Osteoblast (primary cell): ENCODE results near the gene ZMYM4. TPM values are rescaled to one million over a fixed set of nuclear protein-coding genes. Genes with fewer than 3 reads are reported as not detected.

ENCODE experiments used
- DNase-seq: peaks from one replicate; pipeline ENCODE4 v3.0.0; 2011; ENCODE audit warnings: low spot score, mixed read lengths; ENCODE audit not compliant: insufficient read length; ENCODE audit errors: missing footprints
- H2AFZ ChIP-seq: 2 replicates; pipeline ENCODE4 v1.6.0; 2011; ENCODE audit warnings: mild to moderate bottlenecking, low read length
- H3K27ac ChIP-seq: 2 replicates; pipeline ENCODE4 v1.5.1; 2011; ENCODE audit warnings: mild to moderate bottlenecking, low read depth, low read length, moderate library complexity
- H3K27me3 ChIP-seq: 2 replicates; pipeline ENCODE4 v1.6.0; 2012; ENCODE audit warnings: mild to moderate bottlenecking, control low read depth, inconsistent platforms, low read length, moderate library complexity; ENCODE audit not compliant: insufficient read depth
- H3K36me3 ChIP-seq: 2 replicates; pipeline ENCODE4 v1.5.1; 2011; ENCODE audit warnings: mild to moderate bottlenecking, low read length, control low read depth, moderate library complexity; ENCODE audit not compliant: insufficient read depth
- H3K4me1 ChIP-seq: 2 replicates; pipeline ENCODE4 v1.5.1; 2011; ENCODE audit warnings: mild to moderate bottlenecking, low read length, control low read depth, moderate library complexity; ENCODE audit not compliant: insufficient read depth
- H3K4me2 ChIP-seq: 2 replicates; pipeline ENCODE4 v1.6.0; 2011; ENCODE audit warnings: mild to moderate bottlenecking, low read length; ENCODE audit not compliant: insufficient read depth
- H3K4me3 ChIP-seq: fragments of 200-600 bp; sonication (generic); 3 replicates; pipeline ENCODE4 v1.5.1; 2012; ENCODE audit warnings: mild to moderate bottlenecking, low read length, inconsistent platforms; ENCODE audit not compliant: insufficient read depth
- H3K79me2 ChIP-seq: 2 replicates; pipeline ENCODE4 v1.6.0; 2012; ENCODE audit warnings: mild to moderate bottlenecking, low read length, control low read depth, inconsistent platforms; ENCODE audit not compliant: insufficient read depth
- H3K9me3 ChIP-seq: 2 replicates; pipeline ENCODE4 v1.5.1; 2011; ENCODE audit warnings: low read depth, low read length, control low read depth
- H4K20me1 ChIP-seq: 2 replicates; pipeline ENCODE4 v1.6.0; 2012; ENCODE audit warnings: mild to moderate bottlenecking, low read length, control low read depth; ENCODE audit not compliant: insufficient read depth
- CTCF ChIP-seq: IDR thresholded peaks from 2 replicates; pipeline ENCODE4 v1.5.1; 2011; ENCODE audit warnings: mild to moderate bottlenecking, low read depth, low read length, moderate library complexity; ENCODE audit errors: extremely low read depth
- total RNA-seq: library from RNA; depleted of rRNA; stranded (reverse); fragments of >200 nt; gene quantifications from 2 replicates; pipeline ENCODE4 v1.2.3, GENCODE V29; 2012

ZMYM4 gene
- total RNA-seq, 1 donor, result 49.9 TPM

GRCh38 chr1:35407743-35408142, 139.2 kb downstream of the ZMYM4 start:
- Histone ChIP-seq H3K79me2 (no peaks in the 10 kb centered on the region), H3K9me3 (no peaks in the 10 kb centered on the region), H3K27ac (no peak overlapping the region), H3K4me2 (no peak overlapping the region), H3K4me1 (no peaks in the 10 kb centered on the region), H3K27me3 (no peaks in the 10 kb centered on the region), H3K36me3 (peaks cover 50% of the 10 kb centered on the region), H2AFZ (no peak overlapping the region), H4K20me1 (no peaks in the 10 kb centered on the region), H3K4me3 (no peak overlapping the region)
- TF ChIP-seq CTCF, result no peak
- no peak for DNase-seq

GRCh38 chr1:35408925-35409324, 140.4 kb downstream of the ZMYM4 start:
- no peaks in the 10 kb centered on the region for H3K9me3 ChIP-seq
- no peak for DNase-seq
- H3K4me2 ChIP-seq, result no peak overlapping the region
- H3K79me2 ChIP-seq, result no peaks in the 10 kb centered on the region
- H3K4me3 ChIP-seq, result no peak overlapping the region
- no peak overlapping the region for H2AFZ ChIP-seq
- H3K27me3 ChIP-seq, result no peaks in the 10 kb centered on the region
- no peaks in the 10 kb centered on the region for H3K4me1 ChIP-seq
- H3K36me3 ChIP-seq, result peaks cover 50% of the 10 kb centered on the region
- no peak for TF ChIP-seq CTCF
- H3K27ac ChIP-seq, result no peak overlapping the region
- no peaks in the 10 kb centered on the region for H4K20me1 ChIP-seq

GRCh38 chr1:35426097-35426586, 157.6 kb downstream of the ZMYM4 start:
- no peak overlapping the region for H3K4me3 ChIP-seq
- no peak for DNase-seq
- no peaks in the 10 kb centered on the region for H3K79me2 ChIP-seq
- H4K20me1 ChIP-seq, result no peaks in the 10 kb centered on the region
- H3K4me2 ChIP-seq, result no peak overlapping the region
- H3K9me3 ChIP-seq, result no peaks in the 10 kb centered on the region
- TF ChIP-seq CTCF, result no peak
- no peak overlapping the region for H2AFZ ChIP-seq
- no peaks in the 10 kb centered on the region for H3K4me1 ChIP-seq
- peaks cover 9% of the 10 kb centered on the region for H3K36me3 ChIP-seq
- H3K27ac ChIP-seq, result no peak overlapping the region
- H3K27me3 ChIP-seq, result no peaks in the 10 kb centered on the region

- TF ChIP-seq CTCF, result no peak
- Histone ChIP-seq H4K20me1 (no peaks in the 10 kb centered on the region), H3K79me2 (no peaks in the 10 kb centered on the region), H3K27ac (no peak overlapping the region), H2AFZ (no peak overlapping the region), H3K9me3 (no peaks in the 10 kb centered on the region), H3K4me1 (no peaks in the 10 kb centered on the region), H3K27me3 (no peaks in the 10 kb centered on the region), H3K4me3 (no peak overlapping the region), H3K36me3 (peaks cover 21% of the 10 kb centered on the region), H3K4me2 (no peak overlapping the region)
- DNase-seq, result no peak
These were observed 159.9 kb downstream of the ZMYM4 start for GRCh38 chr1:35428360-35428759.
